Nephron progenitor cell (in vitro differentiated cells): Measurements from ENCODE around the gene DPPA4.

Experiments used
- DNase-seq: peaks from one replicate; pipeline ENCODE4 v3.0.0; 2021
- H3K27ac Mint-ChIP-seq: 2 replicates; pipeline ENCODE4 v1.8.0; 2021; ENCODE audit warnings: mild to moderate bottlenecking, moderate library complexity, mixed read lengths
- H3K27me3 Mint-ChIP-seq: 2 replicates; pipeline ENCODE4 v1.8.0; 2021; ENCODE audit warnings: mild to moderate bottlenecking, low read depth, mixed read lengths; ENCODE audit not compliant: poor library complexity
- H3K36me3 Mint-ChIP-seq: 2 replicates; pipeline ENCODE4 v1.8.0; 2021; ENCODE audit warnings: low read depth, mixed read lengths
- H3K4me1 Mint-ChIP-seq: 2 replicates; pipeline ENCODE4 v1.8.0; 2021; ENCODE audit warnings: mixed read lengths
- H3K4me3 Mint-ChIP-seq: 2 replicates; pipeline ENCODE4 v1.8.0; 2021; ENCODE audit warnings: mild to moderate bottlenecking, moderate library complexity, mixed read lengths
- H3K9me3 Mint-ChIP-seq: 2 replicates; pipeline ENCODE4 v1.8.0; 2021; ENCODE audit warnings: mild to moderate bottlenecking, moderate library complexity, mixed read lengths
- CTCF ChIP-seq: fragments of 200-600 bp; sonication (generic); IDR thresholded peaks from 2 replicates; pipeline ENCODE4 v1.5.0; 2021; ENCODE audit warnings: antibody characterized with exemption

DPPA4 gene

GRCh38 chr3:109346099-109346498, 8.8 kb upstream of the DPPA4 start:
- no peak overlapping the region for H3K4me3 Mint-ChIP-seq

GRCh38 chr3:109339714-109340648, 2.6 kb upstream of the DPPA4 start:
- H3K9me3 Mint-ChIP-seq: peaks cover 19% of the 10 kb centered on the region
- H3K27me3 Mint-ChIP-seq: peaks cover 7% of the 10 kb centered on the region
- peaks cover 10% of the 10 kb centered on the region for H3K36me3 Mint-ChIP-seq
- H3K4me3 Mint-ChIP-seq: no peak overlapping the region
- no peak for TF ChIP-seq CTCF
- no peak for DNase-seq
- peak overlapping the region; percentile 97 for H3K27ac Mint-ChIP-seq
- peaks cover 46% of the 10 kb centered on the region for H3K4me1 Mint-ChIP-seq

More at GRCh38 chr3:109346099-109346498, 8.8 kb upstream of the DPPA4 start:
- H3K4me1 Mint-ChIP-seq: peaks cover 9% of the 10 kb centered on the region
- peaks cover 17% of the 10 kb centered on the region for H3K36me3 Mint-ChIP-seq
- peaks cover 26% of the 10 kb centered on the region for H3K9me3 Mint-ChIP-seq
- H3K27ac Mint-ChIP-seq: no peak overlapping the region
- DNase-seq: no peak
- TF ChIP-seq CTCF: no peak
- H3K27me3 Mint-ChIP-seq: no peaks in the 10 kb centered on the region

- Mint-ChIP-seq H3K4me3 (peak overlapping the region; percentile 24), H3K36me3 (peaks cover 5% of the 10 kb centered on the region), H3K27ac (peak overlapping the region; percentile 97), H3K9me3 (peaks cover 12% of the 10 kb centered on the region), H3K4me1 (peaks cover 54% of the 10 kb centered on the region), H3K27me3 (peaks cover 7% of the 10 kb centered on the region)
- no peak for TF ChIP-seq CTCF
- DNase-seq: no peak
These were observed 1.9 kb upstream of the DPPA4 start for GRCh38 chr3:109339197-109339596.

- peaks cover 7% of the 10 kb centered on the region for H3K27me3 Mint-ChIP-seq
- no peak for DNase-seq
- peak overlapping the region; percentile 22 for H3K4me3 Mint-ChIP-seq
- H3K4me1 Mint-ChIP-seq: peaks cover 62% of the 10 kb centered on the region
- H3K36me3 Mint-ChIP-seq: peaks cover 12% of the 10 kb centered on the region
- peak overlapping the region; percentile 41 for H3K27ac Mint-ChIP-seq
- TF ChIP-seq CTCF: no peak
- H3K9me3 Mint-ChIP-seq: peaks cover 12% of the 10 kb centered on the region
These were observed 976 bp upstream of the DPPA4 start for GRCh38 chr3:109338322-109338721.

GRCh38 chr3:109336291-109336861, 970 bp downstream of the DPPA4 start:
- peaks cover 23% of the 10 kb centered on the region for H3K36me3 Mint-ChIP-seq
- TF ChIP-seq CTCF: no peak
- H3K4me3 Mint-ChIP-seq: peak overlapping the region; percentile 96
- H3K27ac Mint-ChIP-seq: peak overlapping the region; percentile 93
- peaks cover 7% of the 10 kb centered on the region for H3K27me3 Mint-ChIP-seq
- H3K4me1 Mint-ChIP-seq: peaks cover 74% of the 10 kb centered on the region
- DNase-seq: peak; percentile 46
- peaks cover 3% of the 10 kb centered on the region for H3K9me3 Mint-ChIP-seq
